Stomach (tissue), 9 donors: ENCODE measurements around the gene TAS2R41. TPM values are rescaled to one million over a fixed set of nuclear protein-coding genes. Genes with fewer than 3 reads are reported as not detected.
"Not testable (repeated sequence)": the region's sequence is repeated elsewhere in the genome, so short reads cannot be mapped to it uniquely, and the experiment has no call there.

Source experiments
- DNase-seq, 2 donors: peaks; one replicate each; pipeline versions ENCODE4 v3.0.0 to v3.0.0-alpha.2; 2013 to 2019
- H3K27ac ChIP-seq, 5 donors: fragments of 200-600 bp in 4 of 5; sonication (generic) in 4 of 5; one replicate each; pipeline ENCODE4 v1.5.1; 2013 to 2019; ENCODE audit warnings: mild to moderate bottlenecking in 1 of 5, moderate library complexity in 1 of 5
- H3K27me3 ChIP-seq, 3 donors: fragments of 200-600 bp; sonication (generic); one replicate each; pipeline ENCODE4 v1.5.1; 2017 to 2019; ENCODE audit warnings: mixed run types in 1 of 3
- H3K36me3 ChIP-seq, 4 donors: fragments of 200-600 bp; sonication (generic); 1 replicate in 3 of 4; 2 replicates in 1 of 4; pipeline ENCODE4 v1.5.1; 2016 to 2019
- H3K4me1 ChIP-seq, 4 donors: fragments of 200-600 bp; sonication (generic); one replicate each; pipeline ENCODE4 v1.5.1; 2016 to 2019
- H3K4me3 ChIP-seq, 4 donors: fragments of 200-600 bp; sonication (generic) in 3 of 4; one replicate each; pipeline ENCODE4 v1.5.1; 2016 to 2019; ENCODE audit warnings: mild to moderate bottlenecking in 1 of 4
- H3K9me3 ChIP-seq, 4 donors: fragments of 200-600 bp; sonication (generic); one replicate each; pipeline ENCODE4 v1.5.1; 2016 to 2019
- CTCF ChIP-seq, 7 experiments: fragments of 450-650 bp in 4 of 7; fragments of 200-600 bp in 3 of 7; sonication (generic) in 3 of 7; IDR thresholded peaks; one replicate each; pipeline ENCODE4 v1.5.1; 2016 to 2019; ENCODE audit warnings: antibody characterized with exemption in 7 of 7, control low read depth in 2 of 7, mild to moderate bottlenecking in 1 of 7
- EP300 ChIP-seq: sonication (generic); formaldehyde crosslinking; IDR thresholded peaks from one replicate; pipeline ENCODE4 v1.6.1; 2017; ENCODE audit warnings: antibody characterized with exemption
- POLR2A ChIP-seq, 4 donors: fragments of 450-650 bp; IDR thresholded peaks; one replicate each; pipeline ENCODE4 v1.6.1; 2016; ENCODE audit warnings: antibody characterized with exemption in 4 of 4, control low read depth in 2 of 4, mild to moderate bottlenecking in 1 of 4, moderate library complexity in 1 of 4
- POLR2AphosphoS5 ChIP-seq, 3 donors: sonication (generic); formaldehyde crosslinking; IDR thresholded peaks; one replicate each; pipeline ENCODE4 v1.6.1; 2016; ENCODE audit warnings: antibody characterized with exemption in 3 of 3
- WGBS, 5 donors: extraction: QIAGEN DNeasy Blood & Tissue Kit in 3 of 5; methylation state at CpG; one replicate each; pipeline versions ENCODE4 v1.1.5 to v1.1.7; 2013 to 2018; 5-methylcytosine and 5-hydroxymethylcytosine counted together
- intact Hi-C: fragments of 100-400 bp; cut with DNase I; formaldehyde crosslinking; loops from one replicate; pipeline ENCODE4 v1.15.1; 2023; ENCODE audit warnings: low total_unique reads
- polyA plus RNA-seq, 3 donors: library from polyadenylated mRNA; stranded (reverse); fragments of 200-250 nt; gene quantifications; one replicate each; pipeline ENCODE4 v1.2.3, GENCODE V29; 2013
- total RNA-seq, 5 donors: library from RNA; depleted of rRNA; stranded (reverse); fragments of >200 nt; gene quantifications; one replicate each; pipeline versions ENCODE4 v1.1.0 to v1.2.3, GENCODE V29; 2014 to 2016
- donor health status: healthy with polysubstance abuse.
- donor health status: Bipolar disorder and iron deficiency.
- donor health status: healthy.

Gene TAS2R41
- total and polyA plus RNA-seq, 8 donors = 1.5 TPM; not detected in 7

GRCh38 chr7:143485500-143485899 lies 7.8 kb downstream of the TAS2R41 start:
- no peak for TF ChIP-seq CTCF (IDR thresholded peaks at IDR 0.05)
- Histone ChIP-seq H3K9me3 (no peaks in the 10 kb centered on the region), H3K27ac (peak overlapping the region in 1 of 5 donors; percentile 35), H3K36me3 (no peaks in the 10 kb centered on the region), H3K27me3 (no peaks in the 10 kb centered on the region), H3K4me3 (no peak overlapping the region), H3K4me1 (peaks cover 0 to 4% (median 0%) of the 10 kb centered on the region in 4 donors)
- DNase-seq = no peak
- intact Hi-C loops = no loop called here
- 72 to 84% (median 76%) methylated on average over 6 of the region's 6 CpGs for WGBS, 5 donors

GRCh38 chr7:143486266-143486665 lies 8.6 kb downstream of the TAS2R41 start:
- intact Hi-C loops, H3K4me1 ChIP-seq: not testable (repeated sequence)

GRCh38 chr7:143487061-143487460 lies 9.4 kb downstream of the TAS2R41 start:
- 45 to 68% (median 56%) methylated on average over 2 of the region's 2 CpGs for WGBS, 5 donors
- Histone ChIP-seq H3K27me3 (no peaks in the 10 kb centered on the region), H3K4me1 (peaks cover 0 to 5% (median 2%) of the 10 kb centered on the region in 4 donors), H3K9me3 (no peaks in the 10 kb centered on the region), H3K27ac (peak overlapping the region in 4 of 5 donors; percentile 14 to 35 (median 21)), H3K36me3 (no peaks in the 10 kb centered on the region), H3K4me3 (no peak overlapping the region)
- no peak for TF ChIP-seq CTCF (IDR thresholded peaks at IDR 0.05)
- no peak for TF ChIP-seq POLR2A (IDR thresholded peaks at IDR 0.05)
- no peak for TF ChIP-seq POLR2AphosphoS5 (IDR thresholded peaks at IDR 0.05)
- TF ChIP-seq EP300 = no peak
- intact Hi-C loops = no loop called here
- DNase-seq = no peak

More at GRCh38 chr7:143486266-143486665, 8.6 kb downstream of the TAS2R41 start:
- not testable (repeated sequence) for DNase-seq, H3K36me3 ChIP-seq, H3K4me3 ChIP-seq, H3K9me3 ChIP-seq, H3K27me3 ChIP-seq
- 77 to 87% (median 82%) methylated on average over 3 of the region's 3 CpGs for WGBS, 5 donors
- H3K27ac ChIP-seq = peak overlapping the region in 1 of 5 donors; percentile 14

- intact Hi-C loops = no loop called here
- no peak overlapping the region for H3K4me3 ChIP-seq
- peak overlapping the region in 1 of 5 donors; percentile 35 for H3K27ac ChIP-seq
- peak in 1 of 2 donors; percentile 57 for DNase-seq
- H3K4me1 ChIP-seq = peaks cover 0 to 5% (median 2%) of the 10 kb centered on the region in 4 donors
- H3K36me3 ChIP-seq = no peaks in the 10 kb centered on the region
- H3K27me3 ChIP-seq = no peaks in the 10 kb centered on the region
- WGBS, 5 donors = 37 to 50% (median 41%) methylated on average over 5 of the region's 5 CpGs
- TF ChIP-seq POLR2AphosphoS5 (IDR thresholded peaks at IDR 0.05) (peak in 2 of 3 donors; percentile 4 to 17), EP300 (no peak)
- H3K9me3 ChIP-seq = no peaks in the 10 kb centered on the region
These were observed 9.9 kb downstream of the TAS2R41 start for GRCh38 chr7:143487566-143487965.

GRCh38 chr7:143490717-143491306 lies 13.1 kb downstream of the TAS2R41 start:
- TF ChIP-seq POLR2A (IDR thresholded peaks at IDR 0.05) (no peak), POLR2AphosphoS5 (IDR thresholded peaks at IDR 0.05) (no peak), EP300 (no peak), CTCF (IDR thresholded peaks at IDR 0.05) (peak in 1 of 7 experiments; percentile 26)
- intact Hi-C loops = no loop called here
- H3K36me3 ChIP-seq = no peaks in the 10 kb centered on the region
- 45 to 100% (median 93%) methylated on average over 1 of the region's 1 CpG for WGBS, 5 donors
- no peaks in the 10 kb centered on the region for H3K27me3 ChIP-seq
- H3K9me3 ChIP-seq = no peaks in the 10 kb centered on the region
- DNase-seq = peak in 1 of 2 donors; percentile 38
- H3K4me3 ChIP-seq = no peak overlapping the region
- peaks cover 0 to 5% (median 2%) of the 10 kb centered on the region in 4 donors for H3K4me1 ChIP-seq
- H3K27ac ChIP-seq = no peak overlapping the region
